Activated T-cell treated with anti-CD3 and anti-CD28 coated beads, Interleukin-2, amount 50 U/mL, for 1 hour (primary cell): ENCODE measurements around the gene KSR2.
"Not testable (repeated sequence)": the region's sequence is repeated elsewhere in the genome, so short reads cannot be mapped to it uniquely, and the experiment has no call there.

ENCODE experiments used
- DNase-seq: peaks from one replicate; pipeline ENCODE4 v3.0.0-alpha.2; 2020

Gene KSR2

GRCh38 chr12:117967512-117967911 is 1.3 kb downstream of the KSR2 start:
- DNase-seq = no peak

DNA sequence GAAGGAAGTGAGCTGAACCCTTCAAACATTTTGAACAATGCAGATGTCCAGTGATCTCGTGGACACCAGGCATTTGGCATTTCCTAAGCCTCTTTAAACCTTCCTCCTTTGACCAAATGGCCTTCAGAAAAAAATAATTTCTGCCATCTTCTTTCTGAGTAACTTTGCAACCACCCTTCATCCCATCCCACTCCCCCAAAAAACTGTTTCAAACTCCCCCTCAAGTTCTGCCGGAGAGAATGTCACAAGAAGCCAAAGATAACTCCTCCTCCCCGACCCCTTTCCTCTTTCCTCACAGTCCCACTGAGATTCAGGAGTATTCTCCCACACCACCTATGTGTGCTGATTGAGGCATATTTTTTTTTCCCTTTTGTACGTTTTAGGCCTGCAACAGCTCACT is 1.7 kb downstream of the KSR2 start:
- DNase-seq = no peak

- DNase-seq = no peak
Measured at GRCh38 chr12:117966511-117966910, 2.3 kb downstream of the KSR2 start.

GRCh38 chr12:117963836-117964235 is 5.0 kb downstream of the KSR2 start:
- DNase-seq = no peak

- no peak for DNase-seq
Measured at GRCh38 chr12:117936722-117937484, 31.9 kb downstream of the KSR2 start.

DNA sequence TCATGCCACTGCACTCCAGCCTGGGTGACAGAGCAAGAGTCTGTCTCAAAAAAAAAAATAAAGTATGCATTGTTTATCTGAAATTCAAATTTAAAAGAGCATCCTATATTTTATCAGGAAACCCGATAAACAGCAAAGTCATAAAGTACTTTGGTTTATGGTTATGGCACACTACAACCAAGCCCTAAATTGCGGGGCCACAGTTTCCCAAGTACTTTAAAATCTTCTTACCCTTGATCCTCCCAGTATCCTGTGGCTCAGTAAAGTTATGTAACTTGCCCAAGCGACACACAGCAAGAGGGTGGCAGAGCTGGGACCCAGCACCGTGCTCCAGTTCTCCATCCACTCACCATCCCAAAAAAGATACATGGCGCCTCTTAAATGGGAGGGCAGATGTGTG is 35.2 kb downstream of the KSR2 start:
- DNase-seq = no peak

DNA sequence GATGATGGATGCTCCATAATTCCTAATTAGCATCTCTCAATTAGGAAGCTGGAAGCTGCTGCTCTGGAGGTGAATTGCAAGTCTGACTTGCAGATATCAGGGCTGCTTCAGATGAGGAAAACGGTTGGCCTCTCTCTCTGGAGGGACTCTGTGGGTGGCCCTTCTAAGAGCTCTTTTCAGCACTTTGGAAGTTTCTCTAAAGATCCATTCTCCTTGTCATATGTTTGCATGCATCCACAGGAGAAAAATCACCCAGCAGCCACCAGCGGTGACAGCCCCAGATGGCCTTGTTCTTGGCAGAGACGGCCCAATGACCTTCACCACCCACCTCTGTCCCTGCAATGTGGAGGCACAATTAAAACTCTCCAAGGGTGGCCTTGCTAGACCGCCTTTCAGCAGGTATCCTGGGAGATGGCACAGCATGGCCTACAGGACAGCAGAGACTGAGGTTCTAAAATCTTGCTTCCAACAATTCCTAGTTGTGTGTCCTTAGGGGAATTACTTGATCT is 42.3 kb downstream of the KSR2 start:
- no peak for DNase-seq

DNA sequence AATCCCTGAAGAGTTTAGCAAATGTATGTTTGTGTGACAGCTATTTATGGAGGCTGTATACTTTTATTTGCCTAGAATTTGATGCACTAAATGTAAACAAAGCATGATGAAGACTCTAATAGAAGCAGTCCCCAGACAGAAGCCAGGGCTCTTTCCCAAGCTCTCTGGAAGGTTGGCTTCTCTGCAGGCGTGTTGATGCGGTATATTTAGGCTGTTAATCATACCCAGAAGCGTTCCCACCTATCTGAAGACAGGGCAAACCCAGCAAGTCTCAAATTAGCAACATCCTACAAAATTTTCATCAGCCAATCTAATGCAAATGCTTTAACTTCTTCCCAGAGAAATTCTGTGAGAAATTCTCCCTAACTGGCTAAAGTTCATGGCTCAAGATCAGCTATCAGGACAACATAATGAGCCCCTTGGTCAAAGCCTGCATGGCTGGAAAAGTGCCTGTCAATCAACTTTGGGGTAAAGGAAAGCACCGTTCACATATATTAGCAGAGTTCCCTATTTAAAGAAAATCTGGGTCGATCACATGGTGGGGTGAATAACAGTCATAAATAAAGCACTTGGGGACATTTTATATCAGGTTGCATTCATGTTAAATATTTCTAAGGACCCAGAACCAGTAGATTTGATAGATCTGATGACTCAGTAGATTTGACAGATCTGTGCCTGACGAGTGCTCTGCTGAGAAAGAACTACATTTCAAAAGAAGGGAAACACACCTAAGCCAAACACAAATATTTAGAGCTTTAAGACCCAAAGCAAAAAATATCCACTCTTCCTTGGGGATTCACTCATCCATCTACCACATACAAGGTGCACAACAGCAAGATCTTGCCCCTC is 46.6 kb downstream of the KSR2 start:
- no peak for DNase-seq

- no peak for DNase-seq
Measured at GRCh38 chr12:117919479-117919878, 49.3 kb downstream of the KSR2 start.

DNA sequence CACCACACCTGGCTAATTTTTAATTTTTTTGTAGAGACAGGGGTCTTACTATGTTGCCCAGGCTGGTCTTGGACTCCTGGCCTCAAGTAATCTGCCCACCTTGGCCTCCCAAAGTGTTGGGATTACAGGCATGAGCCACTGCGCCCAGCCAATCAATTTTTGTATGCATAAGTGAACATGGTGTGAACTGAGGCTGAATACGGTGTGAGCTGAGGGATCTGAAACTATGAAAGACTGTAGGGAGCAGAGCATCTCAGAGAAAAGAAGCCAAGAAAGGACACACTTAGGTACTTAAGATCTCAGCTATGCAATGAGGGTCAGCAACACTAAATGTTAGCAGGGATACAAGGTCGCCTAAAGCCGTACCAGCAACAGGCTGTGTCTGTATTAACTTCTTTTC is 54.1 kb downstream of the KSR2 start:
- DNase-seq = no peak

- DNase-seq = no peak
Measured at GRCh38 chr12:117912756-117913155, 56.0 kb downstream of the KSR2 start.

DNA sequence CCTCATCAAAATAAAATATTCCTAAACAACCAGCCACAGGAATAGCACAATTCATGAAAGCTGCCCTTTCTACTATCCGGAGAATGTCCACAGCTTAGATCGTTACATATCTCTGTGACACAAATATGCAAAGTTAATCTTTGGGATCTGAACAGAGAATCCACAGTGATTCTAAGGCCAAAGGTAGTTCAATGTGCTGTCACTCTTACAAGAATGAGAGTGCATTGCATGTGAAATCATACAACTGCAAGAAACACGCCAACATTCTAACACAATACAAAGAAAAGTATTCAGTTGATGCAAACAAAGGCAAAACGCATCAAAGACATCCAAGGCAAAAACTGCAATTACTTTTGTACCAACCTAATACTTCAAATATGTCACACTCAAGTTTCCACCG is 60.4 kb downstream of the KSR2 start:
- DNase-seq = no peak

DNA sequence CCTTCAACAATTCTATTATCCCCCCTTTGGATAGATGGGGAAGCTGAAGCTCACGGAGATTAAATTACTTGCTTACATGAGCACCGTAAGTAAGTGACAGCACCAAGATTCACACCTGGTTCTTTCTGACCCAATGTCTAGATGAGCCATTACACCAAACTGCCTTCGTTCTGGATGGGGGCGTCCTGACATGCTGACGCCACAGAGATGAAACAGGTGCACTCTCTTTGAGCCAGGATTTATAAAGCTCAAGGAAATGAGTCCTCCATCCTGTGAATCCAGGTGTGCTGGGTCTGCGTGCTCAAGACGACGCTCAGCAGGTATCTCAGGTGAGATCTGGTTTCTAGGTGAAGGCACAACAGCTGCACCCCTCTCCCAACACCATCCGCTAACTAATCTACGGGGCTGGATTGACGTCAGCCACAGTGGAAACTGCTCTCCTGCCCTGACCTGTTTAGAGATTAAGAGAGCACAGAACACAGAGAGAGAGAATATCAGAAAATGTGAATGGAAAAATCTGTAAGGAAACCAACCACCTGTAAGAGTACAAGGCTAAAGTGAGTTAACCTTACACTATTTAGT is 61.6 kb downstream of the KSR2 start:
- no peak for DNase-seq

GRCh38 chr12:117904051-117904450 is 64.7 kb downstream of the KSR2 start:
- DNase-seq = no peak

GRCh38 chr12:117903110-117903840 is 65.5 kb downstream of the KSR2 start:
- no peak for DNase-seq

GRCh38 chr12:117901631-117902030 is 67.2 kb downstream of the KSR2 start:
- no peak for DNase-seq

- DNase-seq = no peak
Measured at GRCh38 chr12:117900561-117900960, 68.2 kb downstream of the KSR2 start.

DNA sequence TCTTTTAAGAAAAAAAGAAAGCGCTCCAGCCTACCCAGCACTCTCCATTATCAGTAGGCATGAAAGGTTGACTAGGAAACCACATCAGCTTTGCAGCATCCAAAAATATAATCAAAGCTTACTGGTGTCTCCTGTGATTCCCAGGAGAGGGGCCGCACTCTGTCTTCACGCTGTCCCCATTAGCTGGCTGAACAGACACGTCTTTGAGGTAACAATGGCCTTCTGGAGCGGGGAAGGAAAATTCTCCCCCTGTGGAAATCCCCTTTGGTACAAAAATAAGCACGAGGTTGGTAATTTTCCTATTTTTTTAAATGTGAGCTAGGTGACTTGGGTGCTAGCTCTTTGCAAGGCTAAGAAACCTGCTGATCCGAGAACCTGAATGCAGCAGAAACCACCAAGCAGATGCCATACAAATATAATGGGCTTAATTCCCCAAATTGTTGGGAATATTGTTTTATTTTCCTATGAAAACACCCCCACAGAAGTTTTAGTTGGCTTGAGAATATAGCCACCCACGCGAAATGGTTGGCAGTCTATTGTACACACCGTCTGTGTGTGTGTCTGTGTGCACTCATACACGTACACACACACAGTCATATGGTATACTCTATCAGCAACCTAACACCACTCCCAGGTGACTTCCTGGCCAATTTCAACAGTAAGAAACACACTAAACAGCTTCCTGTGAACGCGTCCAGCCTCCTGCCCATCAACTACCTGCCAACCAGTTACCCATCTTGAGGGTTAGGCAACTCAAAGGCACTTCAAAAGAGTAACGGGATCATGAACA is 71.2 kb downstream of the KSR2 start:
- no peak for DNase-seq

GRCh38 chr12:117896009-117896408 is 72.8 kb downstream of the KSR2 start:
- DNase-seq = no peak

DNA sequence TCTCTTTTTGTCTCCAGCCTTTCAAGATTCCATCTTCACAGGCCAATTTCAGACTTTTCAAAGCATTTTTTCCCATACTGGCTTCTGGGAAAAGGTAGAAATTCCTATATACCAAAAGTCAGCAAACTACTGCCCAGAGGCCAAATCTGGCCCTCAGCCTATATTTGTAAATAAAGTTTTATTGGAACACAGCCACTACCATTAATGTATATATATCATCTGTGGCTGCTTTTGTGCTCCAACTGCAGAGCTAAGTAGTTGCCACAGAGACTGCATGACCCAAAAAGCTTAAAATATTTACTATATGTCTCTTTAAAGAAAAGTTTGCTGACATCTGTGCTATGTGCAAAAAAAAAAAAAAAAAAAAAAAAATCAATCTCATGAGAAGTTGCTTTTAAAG is 76.3 kb downstream of the KSR2 start:
- DNase-seq = no peak

GRCh38 chr12:117891265-117891664 is 77.5 kb downstream of the KSR2 start:
- not testable (repeated sequence) for DNase-seq

DNA sequence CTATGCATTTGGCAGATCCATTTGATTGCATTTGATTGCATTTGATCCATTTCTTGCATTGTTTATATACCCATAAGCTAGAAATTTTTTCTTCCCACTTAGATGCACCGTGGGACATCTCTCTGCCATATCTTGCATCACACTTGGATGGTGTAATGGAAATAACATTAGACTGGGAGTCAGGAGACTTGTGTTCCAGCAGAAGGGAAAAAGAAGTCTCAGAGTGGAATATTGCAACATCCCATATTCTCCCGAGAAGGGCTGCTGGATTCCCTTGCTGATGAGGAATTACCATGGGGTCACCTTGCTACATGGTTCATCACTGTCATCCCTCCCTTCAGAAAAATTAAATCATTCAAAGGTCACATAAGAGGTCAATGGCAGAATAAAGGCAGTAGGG is 78.1 kb downstream of the KSR2 start:
- no peak for DNase-seq
